Measurements from ENCODE around the gene SYT7. TPM values are rescaled to one million over a fixed set of nuclear protein-coding genes. Genes with fewer than 3 reads are reported as not detected.

SYT7 gene
- total and polyA plus RNA-seq, 10 of the 15 experiments (the other 5 are each of a cell fraction or from before 2014, with no cell fraction given), result not detected

DNA sequence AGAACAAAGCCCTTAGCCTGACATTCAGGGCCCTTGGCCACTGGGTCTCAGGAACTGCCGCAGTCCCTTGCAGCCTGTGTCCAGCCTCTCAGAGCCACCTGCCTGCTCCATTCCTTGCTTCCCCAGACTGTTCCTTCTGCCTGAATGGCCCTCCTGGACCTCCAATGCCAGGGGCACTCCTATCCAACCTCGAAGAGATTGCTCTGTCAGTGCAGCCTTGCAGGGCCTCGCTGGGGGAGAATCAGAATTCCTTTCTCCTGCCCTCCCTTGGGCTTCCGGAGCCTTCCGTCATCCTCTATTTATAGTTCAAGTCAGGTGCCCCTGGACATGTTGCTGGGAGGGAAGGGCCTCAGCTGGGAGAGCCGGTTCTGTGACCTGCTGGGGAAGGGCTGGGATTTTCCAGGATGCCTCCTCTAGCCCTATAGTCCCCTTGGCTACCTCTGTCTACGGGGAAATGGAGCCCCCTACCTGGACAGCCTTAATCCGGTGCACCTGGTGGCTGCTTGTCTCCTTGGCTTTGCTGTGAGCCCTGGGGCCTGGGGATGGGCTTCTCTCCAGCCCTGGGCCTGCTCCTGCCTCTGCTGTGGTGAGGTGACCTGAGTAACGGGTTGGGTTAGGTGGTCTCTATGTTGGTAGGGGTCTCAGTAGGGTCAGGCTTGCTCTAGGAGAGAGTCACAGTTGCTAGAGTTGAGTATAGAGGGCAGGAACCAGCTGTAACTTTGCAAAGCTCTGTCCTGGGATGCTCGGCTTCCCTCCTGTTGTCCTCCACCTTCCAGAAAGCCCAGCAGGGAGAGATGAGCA is 45.9 kb upstream of the SYT7 start (continued):
- no peak for TF ChIP-seq HSF1 (IDR thresholded peaks at IDR 0.05; ENCODE audit: low read depth, low read length)

DNA sequence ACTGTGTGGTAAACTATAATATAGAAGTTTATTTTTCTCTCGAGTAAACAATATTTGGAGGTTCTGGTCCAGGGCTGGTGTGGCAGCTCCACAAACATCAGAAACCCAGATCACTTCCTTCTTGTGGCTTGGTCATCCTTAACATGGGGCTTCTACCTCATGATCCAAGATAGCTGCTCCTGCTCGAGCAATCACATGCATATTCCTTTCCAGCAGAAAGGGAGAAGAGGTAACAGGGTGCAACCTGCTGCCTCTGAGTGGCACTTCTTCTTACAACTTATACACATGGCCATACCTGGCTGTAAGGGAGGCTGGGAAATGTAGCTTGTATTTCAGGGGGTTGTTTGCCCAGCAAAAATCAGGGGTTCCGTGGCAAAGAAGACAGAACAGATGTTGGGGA is 44.6 kb upstream of the SYT7 start:
- DNase-seq (ENCODE audit: low read depth, low spot score) (no peak), FAIRE-seq (no peak), ATAC-seq (no peak)
- Histone ChIP-seq H3K79me2 (ENCODE audit: control insufficient read depth, insufficient read depth, low read length) (no peaks in the 10 kb centered on the region), H3K27me3 (replicated peaks in 1 of 2; ENCODE audit: control insufficient read depth in 2 of 2, insufficient read depth in 2 of 2, low read length in 1 of 2) (no peaks in the 10 kb centered on the region; a peak in 2 of 4 replicates), H3K4me1 (ENCODE audit: control insufficient read depth, insufficient read depth, low read length) (no peaks in the 10 kb centered on the region), H3K4me3 (no peak overlapping the region), H3K9me3 (replicated peaks; ENCODE audit: control insufficient read depth, insufficient read depth, low read length) (no peaks in the 10 kb centered on the region), H3K9ac (ENCODE audit: control insufficient read depth, insufficient read depth, low read length) (no peak overlapping the region), H4K20me1 (ENCODE audit: control insufficient read depth, insufficient read depth) (no peaks in the 10 kb centered on the region), H3K4me2 (ENCODE audit: control insufficient read depth, insufficient read depth) (no peak overlapping the region), H3K27ac (ENCODE audit: control insufficient read depth, insufficient read depth) (no peak overlapping the region), H3K36me3 (ENCODE audit: control insufficient read depth in 2 of 2, insufficient read depth in 2 of 2, low read length in 1 of 2) (no peaks in the 10 kb centered on the region), H2AFZ (ENCODE audit: control insufficient read depth, low read depth, low read length) (no peak overlapping the region)
- in situ Hi-C loops (cut with MboI), result no loop called here
- ChIA-PET POLR2A (no interaction called here), SMC1A (ENCODE audit: uncharacterized antibody, unreplicated experiment) (no interaction called here), RAD21 (ENCODE audit: unreplicated experiment) (no interaction called here), CTCF (interaction anchor here (0.8 kb wide), 1 partner anchor 67 kb away, joined by 3 read pairs; no protein-coding TSS in a partner anchor)
- 32% methylated on average over 3 of the region's 3 CpGs for WGBS (ENCODE audit: insufficient coverage, insufficient replicate concordance, low lambda C conversion rate, missing lambda C conversion rate)
- intact Hi-C loops (cut with micrococcal nuclease; ENCODE audit: unreplicated experiment), result no loop called here
- no TSS peak for BruUV-seq (replicated peaks)
- TF ChIP-seq STAT3 (IDR thresholded peaks at IDR 0.05; ENCODE audit: low read depth, low read length) (no peak), SMARCA5 (IDR thresholded peaks at IDR 0.05) (no peak), E4F1 (IDR thresholded peaks at IDR 0.05; ENCODE audit: borderline replicate concordance, partially characterized antibody) (no peak), HSF1 (IDR thresholded peaks at IDR 0.05; ENCODE audit: low read depth, low read length) (no peak)

Data from GM12878 (cell line).